HEK293T (cell line): ENCODE results near the gene DPY30.
A peak's percentile ranks its signal among the peaks of the same experiment; 100 is the strongest.
"Not testable (repeated sequence)": the region's sequence is repeated elsewhere in the genome, so short reads cannot be mapped to it uniquely, and the experiment has no call there.

Source experiments
- CTCF ChIA-PET: fragments of 350-600 bp; formaldehyde crosslinking; extraction: SDS; loops from one replicate; lab custom pipeline; 2021; ENCODE audit warnings: antibody characterized with exemption, inconsistent platforms; lab: Yijun Ruan, JAX
- POLR2A ChIA-PET: fragments of 350-600 bp; formaldehyde crosslinking; extraction: SDS; loops from one replicate; lab custom pipeline; 2020; ENCODE audit warnings: antibody characterized with exemption, inconsistent platforms; lab: Yijun Ruan, JAX
- DNase-seq: peaks from one replicate; pipeline ENCODE4 v3.0.0; 2012; ENCODE audit warnings: mixed read lengths; ENCODE audit errors: extremely low spot score
- ARNT ChIP-seq: fragments of 450-650 bp; IDR thresholded peaks from 2 replicates; pipeline ENCODE4 v1.6.1; 2017; ENCODE audit warnings: mild to moderate bottlenecking
- BHLHE40 ChIP-seq: fragments of 450-650 bp; IDR thresholded peaks from 2 replicates; pipeline ENCODE4 v1.6.1; 2016; ENCODE audit warnings: mild to moderate bottlenecking, moderate library complexity, borderline replicate concordance
- CTBP1 ChIP-seq: fragments of 450-650 bp; IDR thresholded peaks from 2 replicates; pipeline ENCODE4 v1.6.1; 2016; ENCODE audit warnings: borderline replicate concordance
- ELF4 ChIP-seq: fragments of 450-650 bp; IDR thresholded peaks from 2 replicates; pipeline ENCODE4 v1.6.1; 2017; ENCODE audit warnings: antibody characterized with exemption
- FOXA1 ChIP-seq: fragments of 450-650 bp; IDR thresholded peaks from 2 replicates; pipeline ENCODE4 v1.6.1; 2016; ENCODE audit warnings: mild to moderate bottlenecking
- FOXK2 ChIP-seq: fragments of 450-650 bp; IDR thresholded peaks from 2 replicates; pipeline ENCODE4 v1.6.1; 2016; ENCODE audit warnings: mild to moderate bottlenecking
- FOXM1 ChIP-seq: fragments of 450-650 bp; IDR thresholded peaks from 2 replicates; pipeline ENCODE4 v1.6.1; 2017; ENCODE audit warnings: mild to moderate bottlenecking, borderline replicate concordance
- HDGF ChIP-seq: fragments of 450-650 bp; IDR thresholded peaks from 2 replicates; pipeline ENCODE4 v1.6.1; 2017; ENCODE audit warnings: antibody characterized with exemption, borderline replicate concordance
- L3MBTL2 ChIP-seq: fragments of 450-650 bp; conservative IDR thresholded peaks from 2 replicates; pipeline ENCODE4 v1.6.1; 2016; ENCODE audit warnings: mild to moderate bottlenecking
- LEF1 ChIP-seq: fragments of 450-650 bp; IDR thresholded peaks from 2 replicates; pipeline ENCODE4 v1.6.1; 2017; ENCODE audit warnings: mild to moderate bottlenecking, borderline replicate concordance
- NFRKB ChIP-seq: fragments of 450-650 bp; IDR thresholded peaks from 2 replicates; pipeline ENCODE4 v1.6.1; 2016; ENCODE audit warnings: mild to moderate bottlenecking, moderate library complexity
- PKNOX1 ChIP-seq: fragments of 450-650 bp; IDR thresholded peaks from 2 replicates; pipeline ENCODE4 v1.6.1; 2016
- SP1 ChIP-seq: fragments of 450-650 bp; IDR thresholded peaks from 2 replicates; pipeline ENCODE4 v1.6.1; 2017
- SUZ12 ChIP-seq: fragments of 450-650 bp; IDR thresholded peaks from 2 replicates; pipeline ENCODE4 v1.6.1; 2016; ENCODE audit warnings: mild to moderate bottlenecking
- TARDBP ChIP-seq: fragments of 450-650 bp; IDR thresholded peaks from 2 replicates; pipeline ENCODE4 v1.6.1; 2016
- ZNF384 ChIP-seq: fragments of 450-650 bp; IDR thresholded peaks from 2 replicates; pipeline ENCODE4 v1.6.1; 2016

The DPY30 gene

GRCh38 chr2:32043561-32043960, 4.0 kb upstream of the DPY30 start:
- CTCF ChIA-PET: no interaction called here
- TF ChIP-seq ELF4 (no peak), LEF1 (no peak), FOXM1 (no peak), FOXK2 (no peak), ZNF384 (no peak), SUZ12 (no peak), BHLHE40 (no peak), ARNT (no peak), SP1 (no peak), PKNOX1 (no peak), L3MBTL2 (no peak)
- POLR2A ChIA-PET: no interaction called here
- no peak for DNase-seq

GRCh38 chr2:32034198-32034887, 5.3 kb downstream of the DPY30 start:
- CTCF ChIA-PET, POLR2A ChIA-PET: not testable (repeated sequence)

GRCh38 chr2:32018789-32019482, 20.7 kb downstream of the DPY30 start:
- ChIA-PET POLR2A (interaction anchor here (0.9 to 2.4 kb wide), 2 partner anchors 21 to 45 kb away, joined by 3 to 17 read pairs; partner anchors contain the start of genes DPY30 and SPAST), CTCF (interaction anchor here (0.7 kb wide), 1 partner anchor 343 kb away, joined by 3 read pairs; no protein-coding TSS in a partner anchor)
- DNase-seq: not testable (repeated sequence)

More at GRCh38 chr2:32034198-32034887, 5.3 kb downstream of the DPY30 start:
- not testable (repeated sequence) for DNase-seq

- ChIA-PET POLR2A (interaction anchor here (1.0 to 1.6 kb wide), 3 partner anchors 27 to 153 kb away, joined by 3 to 11 read pairs (median 5); partner anchors contain the start of genes DPY30, SLC30A6 and SPAST), CTCF (no interaction called here)
- TF ChIP-seq L3MBTL2: no peak
- 0 out of 2 replicates have a peak, but pooled peaks have one; percentile 21 for TF ChIP-seq PKNOX1
- no peak for DNase-seq
These were observed 26.7 kb downstream of the DPY30 start for GRCh38 chr2:32012872-32013271.

GRCh38 chr2:32011485-32011960, 28.1 kb downstream of the DPY30 start:
- CTCF ChIA-PET: no interaction called here
- TF ChIP-seq SUZ12: no peak
- no peak for TF ChIP-seq FOXA1
- TF ChIP-seq FOXK2: no peak
- no peak for TF ChIP-seq CTBP1
- no peak for TF ChIP-seq NFRKB
- no peak for TF ChIP-seq PKNOX1
- TF ChIP-seq ARNT: no peak
- no peak for TF ChIP-seq TARDBP
- TF ChIP-seq ZNF384: no peak
- no peak for TF ChIP-seq BHLHE40
- no peak for TF ChIP-seq FOXM1
- no peak for TF ChIP-seq SP1
- no peak for TF ChIP-seq LEF1
- no peak for TF ChIP-seq HDGF
- TF ChIP-seq ELF4: no peak
- POLR2A ChIA-PET: interaction anchor here (0.7 to 1.6 kb wide), 2 partner anchors 28 to 125 kb away, joined by 4 to 7 read pairs; partner anchors contain the start of gene DPY30
- no peak for DNase-seq

GRCh38 chr2:32010670-32011484, 28.7 kb downstream of the DPY30 start, which contains the start of gene MEMO1:
Gene MEMO1, minus strand, starts transcription at chr2:32011008. Its CDS starts 761 bp downstream, at chr2:32010247.
- 0 out of 2 replicates have a peak, but pooled peaks have one; percentile 21 for TF ChIP-seq PKNOX1
- no peak for TF ChIP-seq FOXA1
- TF ChIP-seq FOXM1: peak; percentile 75
- no peak; the same call in 1 of the 2 replicates for TF ChIP-seq LEF1
- TF ChIP-seq SP1: no peak
- TF ChIP-seq L3MBTL2: peak; percentile 62
- no peak for TF ChIP-seq ZNF384
- TF ChIP-seq HDGF: no peak
- no peak for TF ChIP-seq FOXK2
- no peak; the same call in 1 of the 2 replicates for TF ChIP-seq CTBP1
- ChIA-PET CTCF (no interaction called here), POLR2A (interaction anchor here (0.7 to 1.6 kb wide), 3 partner anchors 29 to 126 kb away, joined by 4 to 7 read pairs (median 4); partner anchors contain the start of genes DPY30 and SPAST)
- DNase-seq: peak; percentile 90

GRCh38 chr2:32010280-32010669, 29.3 kb downstream of the DPY30 start:
- DNase-seq, CTCF ChIA-PET: not testable (repeated sequence)
- POLR2A ChIA-PET: interaction anchor here (1.2 to 1.6 kb wide), 2 partner anchors 29 to 53 kb away, joined by 4 to 7 read pairs; partner anchors contain the start of genes DPY30 and SPAST
